ENCODE data around the gene ST8SIA6.

ST8SIA6 gene

GRCh38 chr10:17387861-17388503 lies 66.4 kb downstream of the ST8SIA6 start:
- H2AFZ ChIP-seq (ENCODE audit: low read depth, low read length, severe bottlenecking), result no peak overlapping the region
- no peak overlapping the region for H3K27ac ChIP-seq (ENCODE audit: low read depth, low read length)
- H3K4me2 ChIP-seq (ENCODE audit: low read depth, low read length, poor library complexity, severe bottlenecking), result no peak overlapping the region
- H3K9ac ChIP-seq (ENCODE audit: low read length), result no peak overlapping the region
- no peaks in the 10 kb centered on the region for H3K36me3 ChIP-seq (ENCODE audit: low read length)
- H3K79me2 ChIP-seq (ENCODE audit: insufficient read depth, low read length), result no peaks in the 10 kb centered on the region
- no peaks in the 10 kb centered on the region for H3F3A ChIP-seq (ENCODE audit: insufficient read depth)
- no peaks in the 10 kb centered on the region for H3K9me2 ChIP-seq (replicated peaks; ENCODE audit: insufficient read depth, low read length)
- no peak for TF ChIP-seq CTCF (IDR thresholded peaks at IDR 0.05; ENCODE audit: insufficient read depth, low read length, poor library complexity, severe bottlenecking)
- TF ChIP-seq EZH2phosphoT487 (conservative IDR thresholded peaks at IDR 0.05; ENCODE audit: low read length), result no peak
- H3K9me3 ChIP-seq (ENCODE audit: insufficient read depth, low read length), result no peaks in the 10 kb centered on the region
- H3K4me3 ChIP-seq (ENCODE audit: insufficient read depth, low read length, poor library complexity, severe bottlenecking), result no peak overlapping the region
- H4K20me1 ChIP-seq (ENCODE audit: low read depth, low read length), result no peaks in the 10 kb centered on the region
- H3K27me3 ChIP-seq (ENCODE audit: low read length), result no peaks in the 10 kb centered on the region

- H3K9me3 ChIP-seq (ENCODE audit: insufficient read depth, low read length), result no peaks in the 10 kb centered on the region
These were observed 67.7 kb downstream of the ST8SIA6 start for GRCh38 chr10:17386616-17387075.

GRCh38 chr10:17386021-17386420 lies 68.4 kb downstream of the ST8SIA6 start:
- H3K27ac ChIP-seq (ENCODE audit: low read depth, low read length), result no peak overlapping the region
- TF ChIP-seq EZH2phosphoT487 (conservative IDR thresholded peaks at IDR 0.05; ENCODE audit: low read length) (no peak), CTCF (IDR thresholded peaks at IDR 0.05; ENCODE audit: insufficient read depth, low read length, poor library complexity, severe bottlenecking) (no peak)
- H3K4me3 ChIP-seq (ENCODE audit: insufficient read depth, low read length, poor library complexity, severe bottlenecking), result no peak overlapping the region
- no peak overlapping the region for H3K9ac ChIP-seq (ENCODE audit: low read length)
- no peaks in the 10 kb centered on the region for H3K79me2 ChIP-seq (ENCODE audit: insufficient read depth, low read length)
- no peaks in the 10 kb centered on the region for H3K9me2 ChIP-seq (replicated peaks; ENCODE audit: insufficient read depth, low read length)
- H3F3A ChIP-seq (ENCODE audit: insufficient read depth), result no peaks in the 10 kb centered on the region
- no peaks in the 10 kb centered on the region for H3K9me3 ChIP-seq (ENCODE audit: insufficient read depth, low read length)
- no peak overlapping the region for H2AFZ ChIP-seq (ENCODE audit: low read depth, low read length, severe bottlenecking)
- H3K36me3 ChIP-seq (ENCODE audit: low read length), result no peaks in the 10 kb centered on the region
- no peaks in the 10 kb centered on the region for H3K27me3 ChIP-seq (ENCODE audit: low read length)
- no peak overlapping the region for H3K4me2 ChIP-seq (ENCODE audit: low read depth, low read length, poor library complexity, severe bottlenecking)
- no peaks in the 10 kb centered on the region for H4K20me1 ChIP-seq (ENCODE audit: low read depth, low read length)

More at GRCh38 chr10:17386616-17387075, 67.7 kb downstream of the ST8SIA6 start:
- H3K4me2 ChIP-seq (ENCODE audit: low read depth, low read length, poor library complexity, severe bottlenecking), result no peak overlapping the region
- no peaks in the 10 kb centered on the region for H3K79me2 ChIP-seq (ENCODE audit: insufficient read depth, low read length)
- H3K4me3 ChIP-seq (ENCODE audit: insufficient read depth, low read length, poor library complexity, severe bottlenecking), result no peak overlapping the region
- no peak overlapping the region for H2AFZ ChIP-seq (ENCODE audit: low read depth, low read length, severe bottlenecking)
- no peaks in the 10 kb centered on the region for H3K36me3 ChIP-seq (ENCODE audit: low read length)
- no peaks in the 10 kb centered on the region for H3K9me2 ChIP-seq (replicated peaks; ENCODE audit: insufficient read depth, low read length)
- H3K9ac ChIP-seq (ENCODE audit: low read length), result no peak overlapping the region
- no peak for TF ChIP-seq EZH2phosphoT487 (conservative IDR thresholded peaks at IDR 0.05; ENCODE audit: low read length)
- no peak for TF ChIP-seq CTCF (IDR thresholded peaks at IDR 0.05; ENCODE audit: insufficient read depth, low read length, poor library complexity, severe bottlenecking)
- H3K27ac ChIP-seq (ENCODE audit: low read depth, low read length), result no peak overlapping the region
- H3F3A ChIP-seq (ENCODE audit: insufficient read depth), result no peaks in the 10 kb centered on the region
- H3K27me3 ChIP-seq (ENCODE audit: low read length), result no peaks in the 10 kb centered on the region
- H4K20me1 ChIP-seq (ENCODE audit: low read depth, low read length), result no peaks in the 10 kb centered on the region

All from SU-DHL-6 (cell line).